GM19023 (cell line): ENCODE results near the gene MRPL16.
"Not testable (repeated sequence)": the region's sequence is repeated elsewhere in the genome, so short reads cannot be mapped to it uniquely, and the experiment has no call there.

Experiments used
- ATAC-seq: cut with Tn5 transposase; IDR thresholded peaks from one replicate; pipeline ENCODE4 v1.9.1; 2021; ENCODE audit warnings: mild to moderate bottlenecking, moderate library complexity; ENCODE audit not compliant: unreplicated experiment

The MRPL16 gene

GRCh38 chr11:59810189-59810910 lies at the start of gene MRPL16:
TSS of gene MRPL16 (minus strand) at chr11:59810778. CDS start at chr11:59810658, 120 bp downstream.
- peak; percentile 98 for ATAC-seq

DNA sequence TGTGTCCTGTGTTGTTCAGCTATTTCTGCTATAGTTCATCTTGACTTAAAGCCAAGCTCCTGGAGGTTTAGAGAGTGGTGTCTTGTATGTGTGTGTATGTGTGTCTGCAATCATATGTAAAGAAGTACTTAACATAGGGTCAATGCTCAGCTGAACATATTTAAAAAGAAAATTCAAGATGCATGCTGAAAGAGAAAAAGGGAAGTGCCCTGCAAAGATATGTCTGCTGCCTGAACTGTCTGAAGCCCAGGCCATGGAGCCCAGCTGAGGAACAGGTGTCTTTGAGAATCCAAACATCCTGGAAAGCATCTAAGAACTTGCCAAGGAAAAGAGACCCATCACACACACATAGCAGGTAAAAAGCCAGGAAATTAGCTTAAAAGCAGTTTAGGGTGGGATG lies 49.1 kb upstream of the MRPL16 start:
- ATAC-seq: no peak

DNA sequence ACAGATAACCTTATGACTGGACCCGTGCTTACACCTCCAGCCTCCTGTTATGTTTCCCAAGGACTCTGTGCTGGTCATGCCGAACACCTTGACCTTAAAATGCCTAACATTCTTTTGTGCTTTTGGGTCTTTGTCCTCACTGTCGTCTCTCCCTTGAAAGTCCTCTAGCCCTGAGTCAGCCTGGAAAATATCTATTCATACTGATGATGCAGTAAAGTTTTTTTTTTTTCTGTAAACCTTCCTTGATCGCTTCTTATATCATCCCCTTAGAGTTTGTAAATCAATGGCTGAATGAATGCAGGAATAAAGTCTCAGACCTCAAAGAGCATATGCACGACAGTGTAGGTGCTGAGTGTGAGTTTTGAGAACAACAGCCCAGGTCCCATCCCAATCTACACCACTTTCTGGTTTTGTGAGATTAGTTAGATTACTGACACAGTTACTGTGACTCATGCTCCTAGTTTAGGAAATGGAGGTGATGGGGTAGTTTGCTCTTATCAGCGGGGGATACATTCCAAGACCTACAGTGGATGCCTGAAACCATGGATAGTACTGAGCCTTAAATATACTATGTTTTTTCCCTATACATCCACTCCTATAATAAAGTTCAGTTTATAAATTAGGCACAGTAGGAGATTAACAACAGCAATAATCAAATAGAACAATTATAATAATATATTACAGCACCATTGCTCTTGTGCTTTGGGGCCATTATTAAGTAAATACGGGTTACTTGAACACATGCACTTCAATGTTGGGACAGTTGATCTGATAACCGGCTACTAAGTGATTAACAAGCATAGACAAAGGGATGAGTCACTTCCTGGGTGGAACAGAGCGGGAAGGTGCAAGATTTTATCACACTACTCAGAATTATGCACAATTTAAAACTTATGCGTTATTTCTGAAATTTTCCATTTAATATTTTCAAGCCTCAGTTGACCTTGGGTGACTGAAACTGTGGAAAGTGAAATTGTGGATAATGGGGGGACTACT lies 47.2 kb upstream of the MRPL16 start:
- ATAC-seq: no peak

GRCh38 chr11:59854871-59855270 lies 44.3 kb upstream of the MRPL16 start:
- ATAC-seq: no peak

DNA sequence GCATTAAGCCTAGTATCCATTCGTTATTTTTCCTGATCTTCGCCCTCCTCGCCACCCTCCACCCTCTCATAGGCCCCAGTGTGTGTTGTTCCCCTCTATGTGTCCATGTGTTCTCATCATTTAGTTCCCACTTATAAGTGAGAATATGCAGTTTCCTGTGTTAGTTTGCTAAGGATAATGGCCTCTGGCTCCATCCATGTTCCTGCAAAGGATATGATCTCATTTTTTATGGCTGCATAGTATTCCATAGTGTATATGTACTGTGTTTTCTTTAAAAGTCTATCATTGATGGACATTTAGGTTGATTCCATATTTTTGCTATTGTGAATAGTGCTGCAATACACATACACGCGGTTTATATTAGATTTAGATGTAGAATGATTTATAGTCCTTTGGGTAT lies 40.8 kb upstream of the MRPL16 start:
- ATAC-seq: not testable (repeated sequence)

GRCh38 chr11:59849551-59849950 lies 39.0 kb upstream of the MRPL16 start:
- ATAC-seq: not testable (repeated sequence)

- no peak for ATAC-seq
Measured at GRCh38 chr11:59849129-59849528, 38.6 kb upstream of the MRPL16 start.

- ATAC-seq: not testable (repeated sequence)
Measured at GRCh38 chr11:59848439-59848838, 37.9 kb upstream of the MRPL16 start.

DNA sequence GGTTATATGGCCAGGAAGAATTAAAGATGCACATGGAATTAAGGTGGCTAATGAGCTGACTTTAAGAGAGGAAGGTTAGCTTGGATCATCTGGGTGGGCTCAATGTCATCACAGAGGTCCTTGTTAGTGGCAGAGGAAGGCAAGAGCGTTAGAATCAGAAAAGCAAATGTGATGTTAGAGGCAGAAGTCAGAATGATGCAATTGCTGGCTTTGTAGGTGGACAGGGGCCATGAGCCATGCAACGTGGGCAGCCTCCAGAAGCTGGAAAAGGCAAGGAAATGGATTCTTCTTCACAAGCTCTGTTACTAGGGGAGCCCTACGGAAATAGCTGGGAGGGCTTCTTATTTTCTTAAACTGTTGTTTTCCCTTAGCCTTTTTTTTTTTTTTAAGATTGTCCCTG lies 37.0 kb upstream of the MRPL16 start:
- ATAC-seq: no peak

DNA sequence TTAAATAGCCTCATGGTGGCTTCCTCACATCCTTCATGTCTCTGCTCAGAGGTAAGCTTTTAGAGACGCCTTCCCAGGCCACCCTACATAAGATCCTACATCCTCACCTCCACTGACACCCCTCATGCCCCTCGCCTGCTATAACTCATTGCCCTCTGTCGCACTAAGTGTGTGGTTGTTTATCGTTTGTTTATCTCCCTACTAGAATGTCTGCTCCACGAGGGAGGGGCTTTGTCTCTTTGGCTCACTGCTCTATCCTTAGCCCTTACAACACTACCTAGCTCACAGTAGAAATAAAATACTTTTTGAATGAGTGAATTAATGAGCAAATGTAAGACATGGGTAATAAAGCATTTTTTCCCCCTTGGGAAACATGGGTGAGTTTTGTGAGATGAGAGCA lies 36.0 kb upstream of the MRPL16 start:
- ATAC-seq: no peak

DNA sequence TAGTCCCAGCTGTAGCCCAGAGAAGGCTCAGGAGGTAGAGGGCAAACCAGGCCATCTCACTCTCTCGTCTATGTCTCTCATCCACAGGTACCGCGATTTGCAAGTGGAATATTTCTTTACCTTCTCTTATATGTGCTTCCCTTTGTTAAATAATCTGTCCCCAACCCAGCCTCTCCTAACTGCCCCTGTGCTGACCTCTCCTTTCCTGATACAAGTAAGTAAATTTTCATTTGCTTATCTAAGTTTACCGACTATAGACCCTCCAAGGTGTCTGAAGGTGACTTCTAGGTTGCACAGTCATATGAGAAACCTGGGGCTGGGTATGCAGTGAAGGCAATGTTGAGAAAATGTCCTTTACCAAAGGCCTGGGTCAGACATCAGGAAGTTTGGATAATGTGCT lies 34.8 kb upstream of the MRPL16 start, which contains the start of gene CBLIF:
TSS of gene CBLIF (minus strand) at position 101 of the 400 bp plus-strand sequence. CDS start at position 55, 46 bp downstream.
- no peak for ATAC-seq

DNA sequence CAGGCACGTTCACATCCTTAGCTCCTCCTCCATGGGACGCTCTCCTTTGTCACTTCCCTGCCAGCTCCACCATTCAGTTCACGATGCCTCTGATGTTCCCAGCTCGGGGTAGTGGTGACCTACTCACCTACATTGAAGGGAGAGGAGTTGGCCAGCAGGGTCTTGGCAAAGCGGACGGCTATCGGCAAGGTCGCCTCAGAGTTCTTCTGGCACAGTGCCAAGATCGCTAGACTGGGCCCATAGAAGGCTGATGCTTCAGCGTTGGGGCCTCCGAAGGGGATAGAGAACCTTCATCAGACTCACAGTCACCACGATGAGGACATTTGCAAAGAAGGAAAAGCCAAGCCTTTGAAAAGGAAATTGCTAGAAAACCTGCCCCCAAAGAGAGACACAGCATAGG lies 31.7 kb upstream of the MRPL16 start:
- ATAC-seq: no peak

DNA sequence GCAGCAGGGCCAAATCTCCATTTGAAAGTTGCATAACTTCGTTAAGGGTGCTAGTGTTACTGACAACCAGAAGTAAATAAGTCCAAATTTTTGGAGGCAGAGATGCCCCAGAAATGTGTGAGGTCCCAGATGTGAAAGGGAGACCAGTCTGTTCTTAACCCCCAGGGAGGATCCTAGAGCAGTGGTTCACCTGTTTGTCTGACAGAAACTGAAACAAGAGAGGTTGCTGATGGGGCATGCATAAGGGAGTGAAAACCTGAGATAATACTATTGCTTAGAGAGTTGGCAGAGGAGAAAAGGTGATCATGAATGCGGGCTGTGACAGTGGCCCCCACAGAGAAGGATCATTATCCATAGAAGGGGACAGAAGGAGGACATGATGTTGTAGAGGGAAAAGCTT lies 30.9 kb upstream of the MRPL16 start:
- no peak for ATAC-seq

- ATAC-seq: no peak
Measured at GRCh38 chr11:59839615-59840014, 29.0 kb upstream of the MRPL16 start.

GRCh38 chr11:59833602-59834001 lies 23.0 kb upstream of the MRPL16 start:
- no peak for ATAC-seq

- ATAC-seq: no peak
Measured at GRCh38 chr11:59829358-59829757, 18.8 kb upstream of the MRPL16 start.

DNA sequence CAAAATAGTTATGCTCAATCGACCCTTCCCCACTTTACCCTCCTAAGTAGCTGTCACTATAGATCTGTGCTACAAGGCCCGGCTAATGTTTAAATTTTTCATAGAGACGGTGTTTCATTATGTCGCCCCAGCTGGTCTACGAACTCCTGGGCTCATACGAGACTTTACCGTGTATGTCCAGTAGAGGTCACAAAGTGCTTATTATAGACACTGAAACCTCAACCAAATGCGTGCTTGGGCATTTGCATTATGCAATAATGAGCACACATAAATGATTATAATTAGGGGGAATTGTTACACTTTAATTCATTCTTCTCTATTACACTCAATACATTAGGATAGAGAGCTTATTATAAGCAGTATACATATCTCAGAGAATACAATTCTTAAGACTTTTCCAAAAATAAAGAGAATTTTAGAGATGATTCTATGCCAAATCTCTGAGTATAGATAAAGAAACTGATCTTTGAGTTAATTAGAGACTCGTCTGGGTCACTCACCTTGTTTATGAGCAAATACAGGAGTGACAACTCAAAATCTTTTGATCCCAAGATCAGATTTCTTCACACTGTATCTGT lies 12.5 kb upstream of the MRPL16 start:
- ATAC-seq: peak; percentile 93

DNA sequence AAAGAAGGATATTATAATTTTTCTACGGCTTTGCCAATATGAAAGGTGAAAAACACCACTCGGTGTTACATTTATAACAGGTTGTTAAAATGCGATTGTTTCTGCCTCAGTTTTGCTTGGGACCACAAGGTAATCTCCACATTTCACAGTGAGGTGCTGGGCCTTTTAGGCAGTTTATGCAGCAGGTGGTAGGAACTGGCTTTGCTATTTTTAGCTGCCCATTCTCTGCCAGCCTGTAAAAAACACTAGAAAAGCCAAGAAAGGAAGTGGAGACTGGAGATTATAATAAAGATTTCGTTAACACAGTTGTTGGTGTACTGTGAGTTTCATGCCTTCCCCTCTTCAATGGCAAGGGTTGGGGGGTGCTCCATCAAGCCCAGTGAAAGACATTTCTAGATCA lies 8.0 kb upstream of the MRPL16 start:
- no peak for ATAC-seq

DNA sequence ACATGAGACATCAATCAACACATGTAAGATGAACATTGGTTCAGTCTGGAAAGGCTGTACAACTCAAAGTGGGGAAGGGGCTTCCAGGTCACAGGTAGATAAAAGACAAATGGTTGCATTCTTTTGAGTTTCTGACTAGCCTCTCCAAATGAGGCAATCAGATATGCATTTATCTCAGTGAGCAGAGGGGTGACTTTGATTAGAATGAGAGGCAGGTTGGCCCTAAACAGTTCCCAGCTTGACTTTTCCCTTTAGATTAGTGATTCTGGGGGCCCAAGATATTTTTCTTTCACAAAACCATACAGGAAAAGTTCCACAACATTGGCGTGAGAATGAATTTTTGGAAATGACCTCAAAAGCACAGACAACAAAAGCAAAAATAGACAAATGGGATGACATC lies 5.9 kb upstream of the MRPL16 start:
- not testable (repeated sequence) for ATAC-seq

GRCh38 chr11:59815754-59816153 lies 5.2 kb upstream of the MRPL16 start:
- ATAC-seq: no peak

GRCh38 chr11:59814021-59814420 lies 3.4 kb upstream of the MRPL16 start:
- no peak for ATAC-seq
